ENCODE data around the gene IKZF5.

Gene IKZF5

GRCh38 chr10:122983898-122984297, 24.7 kb downstream of the IKZF5 start:
- DNase-seq (ENCODE audit: low read depth in 2 of 3, low spot score in 1 of 3) = no peak

GRCh38 chr10:122981066-122981464, 27.5 kb downstream of the IKZF5 start:
- no peak for DNase-seq (ENCODE audit: low read depth in 2 of 3, low spot score in 1 of 3)

DNA sequence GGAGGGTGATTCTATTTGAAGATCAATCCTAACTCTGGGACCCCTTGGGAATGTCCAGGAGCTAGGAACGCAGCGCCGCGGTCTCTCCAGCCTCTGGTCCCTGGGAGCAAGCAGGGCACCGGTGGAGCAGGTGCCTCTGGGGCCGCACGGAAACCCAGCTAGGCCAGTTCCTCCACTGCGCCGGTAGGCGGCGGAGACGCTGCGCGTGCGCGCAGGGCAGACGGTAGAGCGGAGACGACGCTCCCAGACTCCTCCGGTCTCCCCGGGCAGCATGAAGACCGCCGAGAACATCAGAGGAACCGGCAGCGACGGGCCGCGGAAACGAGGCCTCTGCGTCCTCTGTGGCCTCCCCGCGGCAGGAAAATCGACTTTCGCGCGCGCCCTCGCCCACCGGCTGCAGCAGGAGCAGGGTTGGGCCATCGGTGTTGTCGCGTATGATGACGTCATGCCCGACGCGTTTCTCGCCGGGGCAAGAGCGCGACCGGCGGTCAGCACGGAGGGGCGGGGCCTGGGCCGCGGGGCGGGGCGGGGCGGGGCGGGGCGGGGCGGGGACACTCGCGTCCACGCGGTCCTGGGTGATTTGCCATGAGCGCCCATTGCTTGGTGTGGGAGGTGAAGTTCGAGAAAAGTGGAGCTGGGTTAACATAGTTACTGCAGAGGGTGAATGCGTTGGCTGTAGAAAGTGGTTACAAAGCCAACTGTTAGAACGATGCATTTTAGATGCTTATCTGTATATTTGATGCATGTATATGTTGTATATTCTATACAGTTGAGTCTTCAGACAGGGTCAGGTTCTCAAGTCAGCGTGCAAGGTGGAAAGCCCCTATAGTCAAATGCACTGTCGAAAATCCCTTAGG, 28.2 kb downstream of the IKZF5 start, which contains the start of gene PSTK:
Gene PSTK, plus strand, starts transcription at position 193 of the 857 bp plus-strand sequence. Its CDS starts 79 bp downstream, at position 272.
- DNase-seq (ENCODE audit: low read depth in 2 of 3, low spot score in 1 of 3) = peak; percentile 76 to 82 (median 78)

DNA sequence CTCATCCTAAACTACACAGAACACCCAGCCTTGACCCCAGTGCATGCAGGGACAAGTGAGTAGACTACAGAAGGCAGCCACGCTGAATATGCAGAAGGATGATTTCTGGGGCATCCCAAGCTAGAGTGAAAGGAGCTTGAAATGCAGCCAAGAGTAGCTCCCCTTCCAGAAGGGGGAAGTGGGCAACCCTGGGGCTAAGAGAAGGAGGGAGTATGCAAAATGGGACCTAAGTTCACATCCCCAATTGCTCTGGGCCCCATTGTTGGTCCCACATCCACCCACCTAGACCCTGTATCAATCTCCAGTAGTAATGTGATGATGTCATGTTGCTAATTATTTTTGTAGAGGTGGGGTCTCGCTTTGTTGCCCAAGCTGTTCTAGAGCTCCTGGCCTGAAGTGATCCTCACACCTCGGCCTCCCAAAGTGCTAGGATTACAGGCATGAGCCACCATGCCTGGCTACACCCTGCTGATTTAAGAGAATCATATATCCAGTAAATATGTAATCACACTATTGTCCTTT, 34.0 kb downstream of the IKZF5 start:
- DNase-seq (ENCODE audit: low read depth in 2 of 3, low spot score in 1 of 3) = no peak

GRCh38 chr10:122974023-122974422, 34.6 kb downstream of the IKZF5 start:
- DNase-seq (ENCODE audit: low read depth in 2 of 3, low spot score in 1 of 3) = no peak

GRCh38 chr10:122968698-122969097, 39.9 kb downstream of the IKZF5 start:
- DNase-seq (ENCODE audit: low read depth in 2 of 3, low spot score in 1 of 3) = no peak

DNA sequence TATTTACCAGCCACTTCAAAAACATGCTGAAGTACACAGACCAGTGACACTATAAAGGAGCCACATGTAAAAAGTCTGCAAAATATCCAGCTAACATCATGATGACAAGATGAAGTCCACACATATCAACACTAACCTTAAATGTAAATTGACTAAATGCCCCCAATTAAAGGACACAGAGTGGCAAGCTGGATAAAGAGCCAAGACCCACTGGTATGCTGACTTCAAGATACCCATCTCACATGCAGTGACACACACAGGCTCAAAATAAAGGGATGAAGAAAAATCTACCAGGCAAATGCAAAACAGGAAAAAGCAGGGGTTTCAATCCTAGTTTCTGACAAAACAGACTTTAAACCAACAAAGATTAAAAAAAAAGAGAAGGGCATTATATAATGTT, 41.7 kb downstream of the IKZF5 start:
- no peak for DNase-seq (ENCODE audit: low read depth in 2 of 3, low spot score in 1 of 3)

- no peak for DNase-seq (ENCODE audit: low read depth in 2 of 3, low spot score in 1 of 3)
These were observed 46.2 kb downstream of the IKZF5 start for GRCh38 chr10:122962405-122962804.

DNA sequence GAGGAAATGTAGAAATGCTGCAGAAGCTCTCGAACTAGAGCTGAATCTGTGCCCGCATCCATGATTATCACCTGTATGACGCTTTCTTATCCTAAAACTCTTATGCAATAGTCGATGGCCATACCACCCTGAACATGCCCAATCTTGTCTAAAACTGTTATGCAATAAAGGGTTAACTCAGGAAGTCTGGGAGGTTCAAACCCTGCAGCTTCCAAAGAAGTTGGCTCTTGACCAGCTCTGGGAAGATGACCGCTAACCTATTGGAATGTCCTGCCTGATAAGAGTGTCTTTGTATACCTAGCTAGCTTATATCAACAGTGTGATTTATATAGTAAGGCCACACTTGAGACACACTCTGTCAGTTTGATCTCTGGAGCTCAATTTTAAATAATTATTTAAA, 51.1 kb downstream of the IKZF5 start:
- no peak for DNase-seq (ENCODE audit: low read depth in 2 of 3, low spot score in 1 of 3)

DNA sequence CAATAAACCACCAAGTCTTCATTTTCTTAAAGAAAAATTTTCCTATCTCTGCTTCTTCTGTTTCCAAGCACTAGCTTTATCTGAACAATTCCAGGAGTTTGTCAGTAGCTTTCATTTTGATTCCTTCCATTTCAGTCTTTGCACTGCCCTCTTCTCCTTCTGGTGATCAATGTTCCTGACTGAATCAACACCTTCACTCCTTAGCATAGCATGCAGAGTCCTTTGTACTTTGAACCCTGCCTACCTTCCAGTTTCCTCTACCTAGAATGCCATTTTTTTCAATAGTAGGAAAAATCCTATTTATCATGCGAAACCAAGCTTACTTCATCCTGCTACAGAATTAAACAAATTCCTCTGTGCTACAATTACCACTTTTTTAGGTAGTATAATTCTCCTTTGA, 52.7 kb downstream of the IKZF5 start:
- no peak for DNase-seq (ENCODE audit: low read depth in 2 of 3, low spot score in 1 of 3)

- DNase-seq (ENCODE audit: low read depth in 2 of 3, low spot score in 1 of 3) = no peak
These were observed 53.9 kb downstream of the IKZF5 start for GRCh38 chr10:122954731-122955050.

GRCh38 chr10:122953902-122954730, 54.5 kb downstream of the IKZF5 start, which contains the start of gene C10orf88:
C10orf88 (minus strand) TSS chr10:122954227; CDS start chr10:122954178, 49 bp downstream.
- peak; percentile 90 to 96 (median 96) for DNase-seq (ENCODE audit: low read depth in 2 of 3, low spot score in 1 of 3)

- DNase-seq (ENCODE audit: low read depth in 2 of 3, low spot score in 1 of 3) = no peak
These were observed 59.3 kb downstream of the IKZF5 start for GRCh38 chr10:122949296-122949695.

Data from stimulated activated CD4-positive, alpha-beta T cell treated with anti-CD3 and anti-CD28 coated beads, Interleukin-12 subunit alpha, Interleukin-12 subunit beta, amount 100 ng/mL, for 48 hours (primary cell).